HCT116 (cell line): Measurements from ENCODE around the gene GNAS. TPM values are rescaled to one million over a fixed set of nuclear protein-coding genes. Genes with fewer than 3 reads are reported as not detected.

Experiments
- ATAC-seq: fragments of 200-7000 bp; cut with Tn5 transposase; 2 replicates; pipeline ENCODE4 v1.9.1; 2020; ENCODE audit warnings: mild to moderate bottlenecking, moderate library complexity
- BruUV-seq: library from RNA; stranded (reverse); fragments of 400-500 nt; replicated peaks from 2 replicates; lab custom pipeline; 2021; lab: Mats Ljungman, UMichigan
- CTCF ChIA-PET: fragments of 300-600 bp; sonication (Branson Sonifier 250); formaldehyde crosslinking; loops from one replicate; lab custom pipeline; 2021; ENCODE audit warnings: antibody characterized with exemption; lab: Charles Lee
- POLR2A ChIA-PET: fragments of 300-600, 350-600 bp; sonication (Branson Sonifier 250); formaldehyde crosslinking; loops from one replicate; lab custom pipeline; 2021; ENCODE audit warnings: antibody characterized with exemption; lab: Charles Lee
- RAD21 ChIA-PET, 2 experiments: fragments of 300-600 bp; sonication (Branson Sonifier 250); formaldehyde crosslinking; loops; one replicate each; lab custom pipeline; 2023; ENCODE audit warnings: low total read pairs in 2 of 2; ENCODE audit not compliant: uncharacterized antibody in 2 of 2, unreplicated experiment in 2 of 2, low non-redundant PET in 1 of 2; lab: Charles Lee
- DNase-seq: peaks from one replicate; pipeline ENCODE4 v3.0.0-alpha.2; 2010; ENCODE audit warnings: low read depth, low spot score
- H2AFZ ChIP-seq: fragments of 200-600 bp; shearing (Covaris generic), sonication (generic); 2 replicates; pipeline ENCODE4 v1.6.1; 2017; ENCODE audit warnings: low read depth, mixed run types, mixed read lengths, antibody characterized with exemption, low read length; ENCODE audit not compliant: poor library complexity, severe bottlenecking
- H3K27ac ChIP-seq: 2 replicates; pipeline ENCODE4 v1.5.1; 2012; ENCODE audit warnings: low read depth, low read length
- H3K27me3 ChIP-seq: fragments of 200-600 bp; sonication (generic); 2 replicates; pipeline ENCODE4 v1.6.1; 2016; ENCODE audit warnings: mixed run types, low read length, mixed read lengths; ENCODE audit not compliant: insufficient read depth
- H3K36me3 ChIP-seq, 2 experiments: fragments of 200-500 bp in 1 of 2; fragments of 200-600 bp in 1 of 2; sonication (Bioruptor generic) in 1 of 2; sonication (generic) in 1 of 2; 2 replicates each; pipeline versions ENCODE4 v1.5.1 to v1.6.1; 2014 to 2016; ENCODE audit warnings: low read length in 2 of 2, inconsistent platforms in 1 of 2, mixed read lengths in 1 of 2, mixed run types in 1 of 2; ENCODE audit not compliant: insufficient read depth in 2 of 2, control insufficient read depth in 1 of 2
- H3K4me1 ChIP-seq, 2 experiments: fragments of 200-600 bp in 1 of 2; sonication (generic) in 1 of 2; 2 replicates each; pipeline versions ENCODE4 v1.5.1 to v1.6.1; 2012 to 2017; ENCODE audit warnings: low read length in 2 of 2, inconsistent platforms in 1 of 2, mild to moderate bottlenecking in 1 of 2, mixed read lengths in 1 of 2, mixed run types in 1 of 2, moderate library complexity in 1 of 2; ENCODE audit not compliant: insufficient read depth in 2 of 2, control insufficient read depth in 1 of 2
- H3K4me2 ChIP-seq: fragments of 200-600 bp; sonication (generic); 2 replicates; pipeline ENCODE4 v1.6.1; 2017; ENCODE audit warnings: mixed run types, low read length, mixed read lengths
- H3K4me3 ChIP-seq, 2 experiments: fragments of 200-600 bp in 1 of 2; sonication (generic) in 1 of 2; replicated peaks in 1 of 2; 2 replicates each; pipeline ENCODE4 v1.5.1; 2011 to 2016; ENCODE audit warnings: low read length in 2 of 2, control low read depth in 1 of 2, low read depth in 1 of 2, mild to moderate bottlenecking in 1 of 2, mixed read lengths in 1 of 2, mixed run types in 1 of 2
- H3K79me2 ChIP-seq: fragments of 200-600 bp; sonication (generic); 2 replicates; pipeline ENCODE4 v1.6.1; 2017; ENCODE audit warnings: mild to moderate bottlenecking, mixed run types, low read length, moderate library complexity, mixed read lengths; ENCODE audit not compliant: insufficient read depth
- H3K9ac ChIP-seq: fragments of 200-600 bp; sonication (generic); 2 replicates; pipeline ENCODE4 v1.6.1; 2016; ENCODE audit warnings: low read length, mixed read lengths
- H3K9me2 ChIP-seq: fragments of 200-600 bp; sonication (generic), shearing (Covaris generic); 2 replicates; pipeline ENCODE4 v1.6.1; 2017; ENCODE audit warnings: mixed run types, mild to moderate bottlenecking, moderate library complexity; ENCODE audit not compliant: insufficient read depth
- H3K9me3 ChIP-seq, 2 experiments: fragments of 200-500 bp in 1 of 2; fragments of 200-600 bp in 1 of 2; sonication (Bioruptor generic) in 1 of 2; sonication (generic) in 1 of 2; 2 replicates each; pipeline ENCODE4 v1.6.1; 2014 to 2017; ENCODE audit warnings: low read length in 2 of 2, mixed read lengths in 2 of 2, inconsistent platforms in 1 of 2, low read depth in 1 of 2, mild to moderate bottlenecking in 1 of 2, mixed run types in 1 of 2, moderate library complexity in 1 of 2; ENCODE audit not compliant: control insufficient read depth in 1 of 2, insufficient read depth in 1 of 2
- H4K20me1 ChIP-seq: fragments of 200-600 bp; sonication (generic), shearing (Covaris generic); 2 replicates; pipeline ENCODE4 v1.6.1; 2017; ENCODE audit warnings: mixed run types, mild to moderate bottlenecking, moderate library complexity; ENCODE audit not compliant: insufficient read depth
- CEBPB ChIP-seq: IDR thresholded peaks from 2 replicates; pipeline ENCODE4 v1.6.1; 2012; ENCODE audit warnings: low read depth
- POLR2AphosphoS5 ChIP-seq: IDR thresholded peaks from 2 replicates; pipeline ENCODE4 v1.6.1; 2011; ENCODE audit warnings: mild to moderate bottlenecking, low read depth, low read length, moderate library complexity
- SP1 ChIP-seq: IDR thresholded peaks from 2 replicates; pipeline ENCODE4 v1.6.1; 2012; ENCODE audit warnings: low read depth
- SRF ChIP-seq: IDR thresholded peaks from 2 replicates; pipeline ENCODE4 v1.6.1; 2012; ENCODE audit warnings: low read depth
- YY1 ChIP-seq: IDR thresholded peaks from 2 replicates; pipeline ENCODE4 v1.6.1; 2011; ENCODE audit warnings: low read length, low read depth, moderate library complexity, mild to moderate bottlenecking; ENCODE audit not compliant: insufficient replicate concordance; ENCODE audit errors: extremely low read depth
- ZFX ChIP-seq: fragments of 450-650 bp; IDR thresholded peaks from 2 replicates; pipeline ENCODE4 v1.6.1; 2017
- intact Hi-C: fragments of 100-400 bp; cut with micrococcal nuclease; formaldehyde crosslinking; loops from 2 replicates; pipeline ENCODE4 v1.10.0; 2022
- total RNA-seq: library from RNA; stranded (reverse); gene quantifications from one replicate; pipeline ENCODE4 v1.2.1, GENCODE V29; 2021; ENCODE audit not compliant: unreplicated experiment
- TF ChIP-seq, protein P1 (sequence below): IDR thresholded peaks from 2 replicates; pipeline ENCODE4 v1.6.1; 2012
- TF ChIP-seq, protein P2 (sequence below): IDR thresholded peaks from 2 replicates; pipeline ENCODE4 v1.6.1; 2011; ENCODE audit warnings: mild to moderate bottlenecking, low read length, moderate library complexity; ENCODE audit not compliant: insufficient replicate concordance; ENCODE audit errors: extremely low read depth

The GNAS gene
- total RNA-seq, 1 experiment from 2014 or later = 699 TPM

DNA sequence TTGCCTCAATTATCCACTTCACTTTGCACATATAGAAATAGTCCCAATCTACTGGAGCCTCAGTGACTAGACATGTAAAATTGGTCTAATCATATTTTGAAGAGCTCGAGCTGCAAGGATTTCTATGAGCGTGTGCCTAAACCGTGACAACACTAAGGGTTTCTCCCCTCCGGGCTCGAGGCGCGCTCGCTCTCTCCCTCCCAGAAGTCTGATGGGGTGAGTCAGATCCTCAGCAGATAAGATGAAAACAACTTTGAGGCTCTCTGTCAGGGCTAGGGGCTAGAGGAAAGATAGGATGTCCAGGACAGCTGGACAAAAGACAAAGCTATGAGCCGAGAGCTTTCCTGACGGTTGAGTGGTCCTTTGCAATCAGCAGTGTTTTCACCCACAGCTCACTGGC is 18.6 kb upstream of the GNAS start:
- Histone ChIP-seq H3K27ac (no peak overlapping the region), H2AFZ (no peak overlapping the region), H3K4me3 (no peak overlapping the region), H3K9me3 (no peaks in the 10 kb centered on the region), H3K4me2 (no peak overlapping the region), H3K36me3 (no peaks in the 10 kb centered on the region), H3K9ac (no peak overlapping the region), H3K27me3 (peaks cover 35% of the 10 kb centered on the region), H4K20me1 (no peaks in the 10 kb centered on the region), H3K9me2 (no peaks in the 10 kb centered on the region), H3K79me2 (no peaks in the 10 kb centered on the region), H3K4me1 (no peaks in the 10 kb centered on the region)
- BruUV-seq = no TSS peak
- CTCF ChIA-PET = no interaction called here
- RAD21 ChIA-PET = no interaction called here
- ATAC-seq = no peak
- TF ChIP-seq POLR2AphosphoS5 = no peak
- no peak for DNase-seq
- POLR2A ChIA-PET = no interaction called here
- intact Hi-C loops = loop anchor here (10.0 kb wide), 1 partner anchor 599 kb away; no protein-coding TSS in a partner anchor

DNA sequence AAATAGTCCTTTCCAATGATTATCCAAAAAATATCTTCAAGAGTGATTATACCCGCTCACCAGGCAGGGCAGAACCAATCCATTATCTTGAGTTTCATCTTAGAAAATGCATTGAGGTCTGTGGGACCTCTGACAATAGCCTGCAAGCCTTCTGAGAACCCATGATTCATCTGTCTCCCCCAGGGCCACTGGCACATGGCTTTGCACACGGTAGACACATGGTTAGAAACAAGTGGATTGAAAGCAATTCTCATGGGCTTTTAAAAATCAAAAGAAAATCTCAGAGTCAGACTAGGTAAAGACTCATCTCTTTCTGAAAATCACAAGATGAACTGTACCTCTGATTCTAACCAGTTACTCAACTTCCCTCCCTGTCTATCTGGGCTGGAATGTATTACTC is 17.3 kb upstream of the GNAS start:
- H3K27ac ChIP-seq = no peak overlapping the region
- DNase-seq (no peak), ATAC-seq (no peak)
- H3K36me3 ChIP-seq = no peaks in the 10 kb centered on the region
- no peak overlapping the region for H3K4me3 ChIP-seq
- ChIA-PET RAD21 (no interaction called here), CTCF (no interaction called here), POLR2A (no interaction called here)
- no TSS peak for BruUV-seq
- intact Hi-C loops = loop anchor here (10.0 kb wide), 1 partner anchor 600 kb away; no protein-coding TSS in a partner anchor
- H3K4me2 ChIP-seq = no peak overlapping the region
- H2AFZ ChIP-seq = no peak overlapping the region
- H3K79me2 ChIP-seq = no peaks in the 10 kb centered on the region
- no peak overlapping the region for H3K9ac ChIP-seq
- no peaks in the 10 kb centered on the region for H3K4me1 ChIP-seq
- H4K20me1 ChIP-seq = no peaks in the 10 kb centered on the region
- H3K27me3 ChIP-seq = peaks cover 35% of the 10 kb centered on the region
- no peaks in the 10 kb centered on the region for H3K9me2 ChIP-seq
- TF ChIP-seq, protein P1, sequence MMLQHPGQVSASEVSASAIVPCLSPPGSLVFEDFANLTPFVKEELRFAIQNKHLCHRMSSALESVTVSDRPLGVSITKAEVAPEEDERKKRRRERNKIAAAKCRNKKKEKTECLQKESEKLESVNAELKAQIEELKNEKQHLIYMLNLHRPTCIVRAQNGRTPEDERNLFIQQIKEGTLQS = no peak
- no peak for TF ChIP-seq SRF
- no peak for TF ChIP-seq YY1
- TF ChIP-seq, protein P2, sequence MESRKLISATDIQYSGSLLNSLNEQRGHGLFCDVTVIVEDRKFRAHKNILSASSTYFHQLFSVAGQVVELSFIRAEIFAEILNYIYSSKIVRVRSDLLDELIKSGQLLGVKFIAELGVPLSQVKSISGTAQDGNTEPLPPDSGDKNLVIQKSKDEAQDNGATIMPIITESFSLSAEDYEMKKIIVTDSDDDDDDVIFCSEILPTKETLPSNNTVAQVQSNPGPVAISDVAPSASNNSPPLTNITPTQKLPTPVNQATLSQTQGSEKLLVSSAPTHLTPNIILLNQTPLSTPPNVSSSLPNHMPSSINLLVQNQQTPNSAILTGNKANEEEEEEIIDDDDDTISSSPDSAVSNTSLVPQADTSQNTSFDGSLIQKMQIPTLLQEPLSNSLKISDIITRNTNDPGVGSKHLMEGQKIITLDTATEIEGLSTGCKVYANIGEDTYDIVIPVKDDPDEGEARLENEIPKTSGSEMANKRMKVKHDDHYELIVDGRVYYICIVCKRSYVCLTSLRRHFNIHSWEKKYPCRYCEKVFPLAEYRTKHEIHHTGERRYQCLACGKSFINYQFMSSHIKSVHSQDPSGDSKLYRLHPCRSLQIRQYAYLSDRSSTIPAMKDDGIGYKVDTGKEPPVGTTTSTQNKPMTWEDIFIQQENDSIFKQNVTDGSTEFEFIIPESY = no peak
- TF ChIP-seq SP1 = no peak
- no peak for TF ChIP-seq CEBPB
- no peak for TF ChIP-seq ZFX
- H3K9me3 ChIP-seq = no peaks in the 10 kb centered on the region
